Measurements from ENCODE around the gene IGFL3. TPM values are rescaled to one million over a fixed set of nuclear protein-coding genes. Genes with fewer than 3 reads are reported as not detected.
A peak's percentile ranks its signal among the peaks of the same experiment; 100 is the strongest.

The IGFL3 gene
- total and polyA plus RNA-seq, 2 donors (not counting 1 experiment from before 2014, with no cell fraction given), result not detected

GRCh38 chr19:46081928-46082727, 42.4 kb downstream of the IGFL3 start:
- H2AFZ ChIP-seq (ENCODE audit: low read length), result no peak overlapping the region
- H3K4me3 ChIP-seq (replicated peaks in 1 of 4; ENCODE audit: control extremely low read depth in 1 of 4, insufficient read depth in 1 of 4, low read depth in 3 of 4, low read length in 4 of 4), result no peak overlapping the region
- H3K4me1 ChIP-seq (ENCODE audit: control insufficient read depth, extremely low read depth, insufficient read depth, low read length), result no peaks in the 10 kb centered on the region
- H3K36me3 ChIP-seq (ENCODE audit: control insufficient read depth, insufficient read depth, low read length), result no peaks in the 10 kb centered on the region
- H3K27me3 ChIP-seq (ENCODE audit: control insufficient read depth, insufficient read depth, low read length), result peaks cover 7% of the 10 kb centered on the region
- H3K27ac ChIP-seq (ENCODE audit: insufficient read depth, low read length), result no peak overlapping the region
- H3K4me2 ChIP-seq (ENCODE audit: extremely low read depth, insufficient read depth, low read length), result no peak overlapping the region
- no peaks in the 10 kb centered on the region for H3K79me2 ChIP-seq (ENCODE audit: control insufficient read depth, insufficient read depth, low read length)
- H3K9ac ChIP-seq (ENCODE audit: insufficient read depth, low read length), result no peak overlapping the region
- no peaks in the 10 kb centered on the region for H3K9me3 ChIP-seq (ENCODE audit: control insufficient read depth, insufficient read depth, low read depth, low read length)
- TF ChIP-seq, protein P1, sequence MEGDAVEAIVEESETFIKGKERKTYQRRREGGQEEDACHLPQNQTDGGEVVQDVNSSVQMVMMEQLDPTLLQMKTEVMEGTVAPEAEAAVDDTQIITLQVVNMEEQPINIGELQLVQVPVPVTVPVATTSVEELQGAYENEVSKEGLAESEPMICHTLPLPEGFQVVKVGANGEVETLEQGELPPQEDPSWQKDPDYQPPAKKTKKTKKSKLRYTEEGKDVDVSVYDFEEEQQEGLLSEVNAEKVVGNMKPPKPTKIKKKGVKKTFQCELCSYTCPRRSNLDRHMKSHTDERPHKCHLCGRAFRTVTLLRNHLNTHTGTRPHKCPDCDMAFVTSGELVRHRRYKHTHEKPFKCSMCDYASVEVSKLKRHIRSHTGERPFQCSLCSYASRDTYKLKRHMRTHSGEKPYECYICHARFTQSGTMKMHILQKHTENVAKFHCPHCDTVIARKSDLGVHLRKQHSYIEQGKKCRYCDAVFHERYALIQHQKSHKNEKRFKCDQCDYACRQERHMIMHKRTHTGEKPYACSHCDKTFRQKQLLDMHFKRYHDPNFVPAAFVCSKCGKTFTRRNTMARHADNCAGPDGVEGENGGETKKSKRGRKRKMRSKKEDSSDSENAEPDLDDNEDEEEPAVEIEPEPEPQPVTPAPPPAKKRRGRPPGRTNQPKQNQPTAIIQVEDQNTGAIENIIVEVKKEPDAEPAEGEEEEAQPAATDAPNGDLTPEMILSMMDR (conservative IDR thresholded peaks at IDR 0.05 in 1 of 2, IDR thresholded peaks at IDR 0.05 in 1 of 2; ENCODE audit: low read depth in 1 of 2, low read length in 2 of 2), result peak; percentile 64 to 65
- TF ChIP-seq EZH2 (IDR thresholded peaks at IDR 0.05; ENCODE audit: low read length, missing control alignments), result no peak
- DNase-seq (ENCODE audit: low read depth in 2 of 2), result peak; percentile 70
- no peaks in the 10 kb centered on the region for H4K20me1 ChIP-seq (ENCODE audit: control insufficient read depth, extremely low read depth, insufficient read depth, low read length)

DNA sequence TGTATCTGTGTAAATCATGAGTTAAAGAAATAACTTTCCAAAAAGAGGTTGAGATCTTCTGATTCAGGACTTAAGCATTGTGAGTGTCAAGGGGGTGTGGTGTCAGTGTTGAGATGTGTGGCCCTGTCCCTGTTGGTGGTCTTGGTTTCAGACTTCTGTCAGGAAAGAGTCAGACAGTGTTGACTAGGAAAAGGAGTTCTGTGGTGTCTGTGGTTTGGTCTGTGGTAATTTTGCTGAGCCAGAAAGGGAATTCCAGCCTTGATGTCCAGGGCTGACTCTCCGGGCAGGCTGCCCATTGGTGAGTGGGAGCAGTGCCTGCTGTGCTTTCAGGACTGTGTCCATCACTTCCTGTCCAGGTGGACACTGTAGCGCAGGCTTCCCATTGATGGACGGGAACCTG, 43.9 kb downstream of the IGFL3 start:
- Histone ChIP-seq H3K79me2 (ENCODE audit: control insufficient read depth, insufficient read depth, low read length) (no peaks in the 10 kb centered on the region), H4K20me1 (ENCODE audit: control insufficient read depth, extremely low read depth, insufficient read depth, low read length) (no peaks in the 10 kb centered on the region), H3K4me3 (replicated peaks in 1 of 4; ENCODE audit: control extremely low read depth in 1 of 4, insufficient read depth in 1 of 4, low read depth in 3 of 4, low read length in 4 of 4) (no peak overlapping the region), H3K9ac (ENCODE audit: insufficient read depth, low read length) (no peak overlapping the region), H2AFZ (ENCODE audit: low read length) (no peak overlapping the region), H3K27me3 (ENCODE audit: control insufficient read depth, insufficient read depth, low read length) (peaks cover 17% of the 10 kb centered on the region), H3K36me3 (ENCODE audit: control insufficient read depth, insufficient read depth, low read length) (no peaks in the 10 kb centered on the region), H3K4me1 (ENCODE audit: control insufficient read depth, extremely low read depth, insufficient read depth, low read length) (no peaks in the 10 kb centered on the region), H3K9me3 (ENCODE audit: control insufficient read depth, insufficient read depth, low read depth, low read length) (no peaks in the 10 kb centered on the region), H3K27ac (ENCODE audit: insufficient read depth, low read length) (no peak overlapping the region), H3K4me2 (ENCODE audit: extremely low read depth, insufficient read depth, low read length) (no peak overlapping the region)
- DNase-seq (ENCODE audit: low read depth in 2 of 2), result peak; percentile 56 to 100
- no peak for TF ChIP-seq EZH2 (IDR thresholded peaks at IDR 0.05; ENCODE audit: low read length, missing control alignments)
- TF ChIP-seq, protein P1 (conservative IDR thresholded peaks at IDR 0.05 in 1 of 2, IDR thresholded peaks at IDR 0.05 in 1 of 2; ENCODE audit: low read depth in 1 of 2, low read length in 2 of 2), result no peak

- Histone ChIP-seq H3K36me3 (ENCODE audit: control insufficient read depth, insufficient read depth, low read length) (no peaks in the 10 kb centered on the region), H3K9me3 (ENCODE audit: control insufficient read depth, insufficient read depth, low read depth, low read length) (no peaks in the 10 kb centered on the region), H4K20me1 (ENCODE audit: control insufficient read depth, extremely low read depth, insufficient read depth, low read length) (no peaks in the 10 kb centered on the region), H2AFZ (ENCODE audit: low read length) (no peak overlapping the region), H3K27me3 (ENCODE audit: control insufficient read depth, insufficient read depth, low read length) (peaks cover 23% of the 10 kb centered on the region), H3K4me1 (ENCODE audit: control insufficient read depth, extremely low read depth, insufficient read depth, low read length) (no peaks in the 10 kb centered on the region), H3K9ac (ENCODE audit: insufficient read depth, low read length) (no peak overlapping the region), H3K4me3 (replicated peaks in 1 of 4; ENCODE audit: control extremely low read depth in 1 of 4, insufficient read depth in 1 of 4, low read depth in 3 of 4, low read length in 4 of 4) (no peak overlapping the region), H3K27ac (ENCODE audit: insufficient read depth, low read length) (no peak overlapping the region), H3K4me2 (ENCODE audit: extremely low read depth, insufficient read depth, low read length) (no peak overlapping the region), H3K79me2 (ENCODE audit: control insufficient read depth, insufficient read depth, low read length) (no peaks in the 10 kb centered on the region)
- TF ChIP-seq EZH2 (IDR thresholded peaks at IDR 0.05; ENCODE audit: low read length, missing control alignments), result no peak
- DNase-seq (ENCODE audit: low read depth in 2 of 2), result no peak
Measured at GRCh38 chr19:46079576-46079975, 44.9 kb downstream of the IGFL3 start.
